Activated T-cell treated with anti-CD3 and anti-CD28 coated beads for 1 hour (primary cell): ENCODE data around the gene TMEM154.

Experiments used
- DNase-seq: peaks from one replicate; pipeline ENCODE4 v3.0.0-alpha.2; 2020; ENCODE audit warnings: low read depth

The TMEM154 gene

GRCh38 chr4:152591876-152592275, 87.9 kb downstream of the TMEM154 start:
- DNase-seq = no peak

GRCh38 chr4:152591396-152591795, 88.4 kb downstream of the TMEM154 start:
- DNase-seq = peak; percentile 8

GRCh38 chr4:152590179-152591031, 89.4 kb downstream of the TMEM154 start:
- DNase-seq = no peak

GRCh38 chr4:152588869-152589268, 90.9 kb downstream of the TMEM154 start:
- no peak for DNase-seq

GRCh38 chr4:152587127-152587526, 92.7 kb downstream of the TMEM154 start:
- DNase-seq = no peak

- no peak for DNase-seq
These were observed 93.1 kb downstream of the TMEM154 start for GRCh38 chr4:152586668-152587067.

- DNase-seq = no peak
These were observed 94.8 kb downstream of the TMEM154 start for GRCh38 chr4:152585023-152585441.

- DNase-seq = no peak
These were observed 98.1 kb downstream of the TMEM154 start for GRCh38 chr4:152581536-152582160.

GRCh38 chr4:152579916-152580315, 99.9 kb downstream of the TMEM154 start:
- no peak for DNase-seq

- DNase-seq = no peak
These were observed 100.6 kb downstream of the TMEM154 start for GRCh38 chr4:152579107-152579764.

GRCh38 chr4:152578670-152579069, 101.1 kb downstream of the TMEM154 start:
- DNase-seq = no peak

GRCh38 chr4:152577708-152578396, 101.9 kb downstream of the TMEM154 start:
- no peak for DNase-seq

GRCh38 chr4:152575533-152575932, 104.3 kb downstream of the TMEM154 start:
- no peak for DNase-seq

GRCh38 chr4:152573861-152574260, 105.9 kb downstream of the TMEM154 start:
- DNase-seq = no peak

GRCh38 chr4:152572417-152573086, 107.2 kb downstream of the TMEM154 start:
- no peak for DNase-seq

GRCh38 chr4:152571770-152572169, 108.0 kb downstream of the TMEM154 start:
- no peak for DNase-seq

- no peak for DNase-seq
These were observed 108.5 kb downstream of the TMEM154 start for GRCh38 chr4:152571296-152571695.
